K562 (cell line): ENCODE measurements around the gene CHPF2. TPM values are rescaled to one million over a fixed set of nuclear protein-coding genes. Genes with fewer than 3 reads are reported as not detected.

ENCODE experiments used
- ATAC-seq: fragments of 200-7000 bp; cut with Tn5 transposase; 3 replicates; pipeline ENCODE4 v1.9.1; 2020; ENCODE audit warnings: moderate library complexity
- BruUV-seq: library from RNA; stranded (reverse); fragments of 400-500 nt; replicated peaks from 2 replicates; lab custom pipeline; 2021; lab: Mats Ljungman, UMichigan
- CTCF ChIA-PET: fragments of 300-600 bp; formaldehyde crosslinking; extraction: SDS; loops from one replicate; lab custom pipeline; 2021; ENCODE audit warnings: low intra/inter-chr PET ratio; lab: Yijun Ruan, JAX
- POLR2A ChIA-PET: fragments of 300-600, 350-650 bp; sonication (Branson Sonifier 250); formaldehyde crosslinking; extraction: SDS; loops from one replicate; lab custom pipeline; 2021; ENCODE audit warnings: antibody characterized with exemption, inconsistent platforms; lab: Yijun Ruan, JAX
- DNase-seq, 4 experiments: peaks; one replicate each; pipeline versions ENCODE4 v3.0.0 to v3.0.0-alpha.2; 2011 to 2018; ENCODE audit warnings: low spot score in 3 of 4, mixed read lengths in 3 of 4; ENCODE audit errors: extremely low read depth in 1 of 4
- FAIRE-seq: peaks from 2 replicates; lab custom pipeline; 2011; peaks lifted over from hg19 to GRCh38; lab: Jason Lieb, UNC
- H2AFZ ChIP-seq: 2 replicates; pipeline ENCODE4 v1.6.0; 2011; ENCODE audit warnings: low read depth, low read length, control low read depth, inconsistent platforms
- H3K27ac ChIP-seq: fragments of 200-600 bp; 3 replicates; pipeline ENCODE4 v1.8.0; 2011; ENCODE audit warnings: low read depth, mild to moderate bottlenecking, control low read depth, inconsistent platforms, low read length, moderate library complexity, mixed read lengths; ENCODE audit errors: extremely low read depth
- H3K27me3 ChIP-seq, 2 experiments: fragments of 300-600 bp in 1 of 2; 2 replicates in 1 of 2; 3 replicates in 1 of 2; pipeline versions ENCODE4 v1.6.0 to v1.8.0; 2011; ENCODE audit warnings: inconsistent platforms in 2 of 2, low read length in 2 of 2, mild to moderate bottlenecking in 1 of 2, mixed read lengths in 1 of 2, moderate library complexity in 1 of 2; ENCODE audit not compliant: control insufficient read depth in 2 of 2, insufficient read depth in 2 of 2
- H3K36me3 ChIP-seq: fragments of 300-600 bp; 3 replicates; pipeline ENCODE4 v1.8.0; 2011; ENCODE audit warnings: mild to moderate bottlenecking, low read length, inconsistent platforms; ENCODE audit not compliant: control insufficient read depth, insufficient read depth
- H3K4me1 ChIP-seq, 2 experiments: fragments of 200-600 bp in 1 of 2; replicated peaks in 1 of 2; 2 replicates in 1 of 2; 3 replicates in 1 of 2; pipeline versions ENCODE4 v1.5.1 to v1.8.0; 2011; ENCODE audit warnings: inconsistent platforms in 2 of 2, low read length in 2 of 2, mild to moderate bottlenecking in 1 of 2, mixed read lengths in 1 of 2, moderate library complexity in 1 of 2; ENCODE audit not compliant: control insufficient read depth in 2 of 2, insufficient read depth in 2 of 2
- H3K4me2 ChIP-seq: 2 replicates; pipeline ENCODE4 v1.6.1; 2011; ENCODE audit warnings: low read length, control low read depth, inconsistent platforms, mixed read lengths; ENCODE audit not compliant: insufficient read depth
- H3K4me3 ChIP-seq: fragments of 200-600 bp; sonication (generic), shearing (Covaris generic); 2 replicates; pipeline ENCODE4 v1.5.1; 2016; ENCODE audit warnings: control low read depth, inconsistent platforms
- H3K79me2 ChIP-seq: fragments of 200-600 bp; 3 replicates; pipeline ENCODE4 v1.8.0; 2011; ENCODE audit warnings: low read length, inconsistent platforms; ENCODE audit not compliant: control insufficient read depth, insufficient read depth
- H3K9ac ChIP-seq, 2 experiments: 2 replicates each; pipeline versions ENCODE4 v1.6.0 to v1.6.1; 2011; ENCODE audit warnings: low read depth in 2 of 2, low read length in 2 of 2, control low read depth in 1 of 2, inconsistent platforms in 1 of 2, mild to moderate bottlenecking in 1 of 2, mixed read lengths in 1 of 2; ENCODE audit not compliant: insufficient read depth in 1 of 2
- H3K9me1 ChIP-seq: one replicate; pipeline ENCODE4 v1.6.0; 2011; ENCODE audit warnings: inconsistent platforms, mild to moderate bottlenecking, low read length, moderate library complexity; ENCODE audit not compliant: control insufficient read depth, insufficient read depth
- H3K9me3 ChIP-seq: replicated peaks from 2 replicates; pipeline ENCODE4 v1.5.1; 2011; ENCODE audit warnings: low read depth, low read length, inconsistent platforms; ENCODE audit not compliant: control insufficient read depth, insufficient read depth
- H4K20me1 ChIP-seq: replicated peaks from 2 replicates; pipeline ENCODE4 v1.6.1; 2011; ENCODE audit warnings: low read length, inconsistent platforms, mixed read lengths; ENCODE audit not compliant: control insufficient read depth, insufficient read depth
- CGGBP1 ChIP-seq: fragments of 250-450 bp; sonication (Bioruptor Pico); IDR thresholded peaks from 2 replicates; pipeline ENCODE4 v1.9.0; 2021; ENCODE audit warnings: mild to moderate bottlenecking
- DACH1 ChIP-seq: fragments of 450-650 bp; IDR thresholded peaks from 2 replicates; pipeline ENCODE4 v1.6.1; 2018; ENCODE audit not compliant: partially characterized antibody
- ELF1 ChIP-seq: fragments of 200-800 bp; sonication (Bioruptor generic); IDR thresholded peaks from 2 replicates; pipeline ENCODE4 v1.6.1; 2016; ENCODE audit warnings: missing genetic modification characterization, missing compliant biosample characterization
- GABPB1 ChIP-seq: sonication (generic); formaldehyde crosslinking; IDR thresholded peaks from 2 replicates; pipeline ENCODE4 v1.8.0; 2022; ENCODE audit warnings: mild to moderate bottlenecking, missing genetic modification reagents
- ILF3 ChIP-seq: fragments of 450-650 bp; IDR thresholded peaks from 2 replicates; pipeline ENCODE4 v1.6.1; 2018; ENCODE audit warnings: antibody characterized with exemption, mild to moderate bottlenecking, moderate library complexity, borderline replicate concordance
- ILK ChIP-seq: fragments of 450-650 bp; IDR thresholded peaks from 2 replicates; pipeline ENCODE4 v1.6.1; 2016; ENCODE audit warnings: missing genetic modification characterization, low read depth, mild to moderate bottlenecking, missing compliant biosample characterization, moderate library complexity, borderline replicate concordance
- NFIC ChIP-seq: fragments of 450-650 bp; IDR thresholded peaks from 2 replicates; pipeline ENCODE4 v1.6.1; 2017; ENCODE audit warnings: mild to moderate bottlenecking, inconsistent platforms
- NFIX ChIP-seq: fragments of 250-450 bp; sonication (Bioruptor Pico); IDR thresholded peaks from 2 replicates; pipeline ENCODE4 v1.4.0; 2020; ENCODE audit warnings: low read depth, mild to moderate bottlenecking, moderate library complexity
- PHTF2 ChIP-seq: fragments of 250-450 bp; sonication (Bioruptor Pico); IDR thresholded peaks from 2 replicates; pipeline ENCODE4 v1.5.0; 2021; ENCODE audit warnings: mild to moderate bottlenecking
- PREB ChIP-seq: sonication (generic); formaldehyde crosslinking; IDR thresholded peaks from 2 replicates; pipeline ENCODE4 v1.8.1; 2023; ENCODE audit warnings: mild to moderate bottlenecking, missing genetic modification reagents
- RERE ChIP-seq: sonication (generic); formaldehyde crosslinking; IDR thresholded peaks from 2 replicates; pipeline ENCODE4 v1.8.0; 2023; ENCODE audit warnings: missing genetic modification reagents, mild to moderate bottlenecking, borderline replicate concordance
- SMAD4 ChIP-seq: fragments of 250-450 bp; sonication (Bioruptor Pico); conservative IDR thresholded peaks from 2 replicates; pipeline ENCODE4 v1.8.0; 2021; ENCODE audit warnings: inconsistent platforms, mild to moderate bottlenecking, moderate library complexity
- ZBTB12 ChIP-seq: fragments of 250-450 bp; sonication (Bioruptor Pico); IDR thresholded peaks from 2 replicates; pipeline ENCODE4 v1.4.0; 2020
- WGBS: fragments of 100-300 bp; shearing (Covaris generic); methylation state at CpG from one replicate; pipeline ENCODE4 v1.1.6; 2016; ENCODE audit warnings: low coverage, mixed read lengths; ENCODE audit not compliant: insufficient coverage; ENCODE audit errors: missing lambda C conversion rate; 5-methylcytosine and 5-hydroxymethylcytosine counted together
- in situ Hi-C: fragments of 300-500 bp; cut with MboI; formaldehyde crosslinking; loops from 4 replicates; pipeline ENCODE4 v1.15.0; 2018; ENCODE audit warnings: inconsistent platforms, mixed read lengths
- intact Hi-C: fragments of 100-400 bp; cut with micrococcal nuclease; formaldehyde crosslinking; loops from 2 replicates; pipeline ENCODE4 v1.14.2; 2022
- polyA plus RNA-seq, 8 experiments: library from polyadenylated mRNA; depleted of rRNA in 4 of 8; stranded (reverse) in 5 of 8; unstranded in 3 of 8; fragments of >200 nt; fragmentation: Nextera tagmentation in 2 of 8; fragmentation: Illumina TruSeq in 1 of 8; extraction: Ambion mirVana in 2 of 8; extraction: Trizol in 1 of 8; gene quantifications; 2 replicates each; pipeline versions ENCODE4 v1.2.1 to v1.2.3, GENCODE V29; 2011 to 2014; ENCODE audit warnings: inconsistent platforms in 1 of 8, missing spikeins in 1 of 8
- total RNA-seq, 7 experiments: library from RNA; depleted of rRNA in 6 of 7; stranded (reverse); fragments of >200 nt in 6 of 7; fragmentation: Illumina TruSeq in 2 of 7; extraction: Trizol in 2 of 7; gene quantifications; 2 replicates each; pipeline versions ENCODE4 v1.2.1 to v1.2.3, GENCODE V29; 2011 to 2021; ENCODE audit warnings: low replicate concordance in 1 of 7

Gene CHPF2
- total and polyA plus RNA-seq, 9 of the 15 experiments (the other 6 are each of a cell fraction or from before 2014, with no cell fraction given), result 0.08 to 32.8 (median 10.5) TPM

- no peak for FAIRE-seq
- 17% methylated on average over 6 of the region's 6 CpGs for WGBS
Observed at GRCh38 chr7:151205730-151206129, 26.6 kb upstream of the CHPF2 start.

More at GRCh38 chr7:151205730-151206129, 26.6 kb upstream of the CHPF2 start:
- Histone ChIP-seq H3K27me3 (peaks cover 50 to 51% of the 10 kb centered on the region in 2 experiments; a peak in 4 of 5 replicates), H2AFZ (no peak overlapping the region), H3K4me1 (peaks cover 15 to 19% of the 10 kb centered on the region in 2 experiments), H4K20me1 (peaks cover 26% of the 10 kb centered on the region), H3K9ac (no peak overlapping the region), H3K9me1 (no peaks in the 10 kb centered on the region), H3K9me3 (no peaks in the 10 kb centered on the region), H3K27ac (no peak overlapping the region), H3K79me2 (no peaks in the 10 kb centered on the region), H3K4me3 (no peak overlapping the region), H3K36me3 (no peaks in the 10 kb centered on the region), H3K4me2 (no peak overlapping the region)
- in situ Hi-C loops, result no loop called here
- no peak for DNase-seq
- POLR2A ChIA-PET, result interaction anchor here (0.6 to 1.1 kb wide), 3 partner anchors 9 to 27 kb away, joined by 3 read pairs; partner anchors contain the start of gene CHPF2
- no peak for ATAC-seq
- intact Hi-C loops, result loop anchor here (2.0 kb wide), 1 partner anchor 35 kb away; no protein-coding TSS in a partner anchor
- CTCF ChIA-PET, result no interaction called here
- no peak for TF ChIP-seq RERE (CRISPR knock-in tag)
- TF ChIP-seq CGGBP1 (CRISPR knock-in tag), result no peak
- TF ChIP-seq GABPB1 (CRISPR knock-in tag), result no peak
- no peak for TF ChIP-seq ILF3
- no peak for TF ChIP-seq ILK (tag)
- TF ChIP-seq NFIC, result no peak
- TF ChIP-seq ELF1 (tag), result no peak
- no peak for TF ChIP-seq SMAD4 (CRISPR knock-in tag)
- no peak for TF ChIP-seq NFIX (CRISPR knock-in tag)
- no peak for TF ChIP-seq PHTF2 (CRISPR knock-in tag)
- TF ChIP-seq DACH1, result no peak
- TF ChIP-seq ZBTB12 (CRISPR knock-in tag), result no peak
- TF ChIP-seq PREB (CRISPR knock-in tag), result no peak
- BruUV-seq, result no TSS peak
